Neutrophil (primary cell): Measurements from ENCODE around the gene GPR52.

Experiments
- H3K27ac ChIP-seq: fragments of 200-600 bp; sonication (generic); 2 replicates; pipeline ENCODE4 v1.5.1; 2016; ENCODE audit warnings: mild to moderate bottlenecking, moderate library complexity
- H3K27me3 ChIP-seq: fragments of 200-600 bp; sonication (generic); 2 replicates; pipeline ENCODE4 v1.6.0; 2016; ENCODE audit warnings: mild to moderate bottlenecking
- H3K36me3 ChIP-seq: fragments of 200-600 bp; sonication (generic); 2 replicates; pipeline ENCODE4 v1.5.1; 2017
- H3K4me1 ChIP-seq, 2 experiments: fragments of 200-600 bp in 1 of 2; sonication (generic) in 1 of 2; 1 replicate in 1 of 2; 2 replicates in 1 of 2; pipeline versions ENCODE4 v1.5.1 to v1.6.1; 2013 to 2016; ENCODE audit warnings: low read depth in 1 of 2, low read length in 1 of 2, mild to moderate bottlenecking in 1 of 2, moderate library complexity in 1 of 2; ENCODE audit not compliant: control insufficient read depth in 1 of 2, insufficient read depth in 1 of 2
- H3K4me3 ChIP-seq, 2 experiments: fragments of 200-600 bp in 1 of 2; sonication (generic) in 1 of 2; 1 replicate in 1 of 2; 2 replicates in 1 of 2; pipeline ENCODE4 v1.5.1; 2013 to 2016; ENCODE audit warnings: low read depth in 1 of 2, low read length in 1 of 2, mild to moderate bottlenecking in 1 of 2, moderate library complexity in 1 of 2
- H3K9me3 ChIP-seq: fragments of 200-600 bp; sonication (generic); 2 replicates; pipeline ENCODE4 v1.5.1; 2016
- CTCF ChIP-seq: fragments of 200-600 bp; sonication (generic); IDR thresholded peaks from 2 replicates; pipeline ENCODE4 v1.5.1; 2016; ENCODE audit warnings: antibody characterized with exemption

The GPR52 gene

DNA sequence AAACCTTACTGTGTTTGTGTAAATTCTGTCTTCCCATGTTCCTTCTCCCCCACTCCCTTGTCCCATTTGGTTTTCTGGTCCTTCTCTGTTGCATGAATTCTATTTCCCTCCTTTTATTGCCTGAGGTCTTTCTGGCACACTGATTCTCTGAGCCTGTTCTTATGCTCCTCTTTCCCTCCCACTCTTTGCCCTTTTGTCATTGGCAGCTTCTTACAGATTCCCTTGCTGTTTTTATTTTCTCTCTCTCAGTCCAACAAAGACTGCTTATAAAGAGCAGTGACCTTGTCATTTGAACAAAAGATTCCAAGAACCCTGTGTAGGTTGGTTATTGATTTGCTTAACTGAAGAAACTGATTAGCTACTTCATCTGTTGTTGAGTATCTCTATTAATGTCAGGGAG is 49.7 kb downstream of the GPR52 start:
- Histone ChIP-seq H3K9me3 (no peaks in the 10 kb centered on the region), H3K36me3 (no peaks in the 10 kb centered on the region), H3K4me3 (no peak overlapping the region), H3K27ac (no peak overlapping the region), H3K27me3 (no peaks in the 10 kb centered on the region), H3K4me1 (no peaks in the 10 kb centered on the region)
- TF ChIP-seq CTCF = no peak
